H1 (cell line): ENCODE data around the gene TMEM156. TPM values are rescaled to one million over a fixed set of nuclear protein-coding genes. Genes with fewer than 3 reads are reported as not detected.

Source experiments
- CTCF ChIA-PET: fragments of 300-600 bp; sonication (Branson Sonifier 250); formaldehyde crosslinking; loops from one replicate; lab custom pipeline; 2021; ENCODE audit not compliant: partially characterized antibody; lab: Charles Lee
- POLR2A ChIA-PET: fragments of 300-600 bp; sonication (Branson Sonifier 250); formaldehyde crosslinking; loops from one replicate; lab custom pipeline; 2021; ENCODE audit warnings: inconsistent platforms; ENCODE audit not compliant: partially characterized antibody; lab: Charles Lee
- DNase-seq, 2 experiments: peaks; one replicate each; pipeline versions ENCODE4 v3.0.0 to v3.0.0-alpha.2; 2010 to 2022; ENCODE audit warnings: low spot score in 2 of 2, low read depth in 1 of 2, mixed read lengths in 1 of 2
- FAIRE-seq: peaks from 2 replicates; lab custom pipeline; 2011; peaks lifted over from hg19 to GRCh38; lab: Jason Lieb, UNC
- H2AFZ ChIP-seq: 2 replicates; pipeline ENCODE4 v1.8.1; 2012; ENCODE audit warnings: low read length, inconsistent platforms
- H2AK5ac ChIP-seq: 2 replicates; pipeline ENCODE4 v1.6.1; 2013; ENCODE audit warnings: low read depth, low read length
- H2BK120ac ChIP-seq: replicated peaks from 2 replicates; pipeline ENCODE3; 2013; ENCODE audit warnings: low read depth, low read length, inconsistent platforms
- H2BK12ac ChIP-seq: 2 replicates; pipeline ENCODE4 v1.6.1; 2013; ENCODE audit warnings: low read depth, low read length
- H2BK15ac ChIP-seq: 2 replicates; pipeline ENCODE4 v1.6.1; 2013; ENCODE audit warnings: low read length
- H2BK20ac ChIP-seq: 2 replicates; pipeline ENCODE4 v1.6.1; 2013; ENCODE audit warnings: low read length
- H2BK5ac ChIP-seq: 2 replicates; pipeline ENCODE4 v1.6.1; 2013; ENCODE audit warnings: low read depth, low read length
- H3K14ac ChIP-seq: 2 replicates; pipeline ENCODE4 v1.6.1; 2013; ENCODE audit warnings: inconsistent platforms; ENCODE audit not compliant: insufficient read length
- H3K18ac ChIP-seq: 2 replicates; pipeline ENCODE4 v1.6.1; 2013; ENCODE audit warnings: low read length; ENCODE audit errors: extremely low read depth
- H3K23ac ChIP-seq: 2 replicates; pipeline ENCODE4 v1.6.1; 2013; ENCODE audit warnings: inconsistent platforms; ENCODE audit not compliant: insufficient read length
- H3K23me2 ChIP-seq: 2 replicates; pipeline ENCODE4 v1.6.1; 2013; ENCODE audit warnings: low read depth, low read length
- H3K27ac ChIP-seq: 2 replicates; pipeline ENCODE4 v1.6.1; 2011; ENCODE audit warnings: low read depth, low read length, inconsistent platforms
- H3K27me3 ChIP-seq, 4 experiments: replicated peaks in 1 of 4; 1 replicate in 1 of 4; 2 replicates in 3 of 4; pipeline versions ENCODE4 v1.6.1 to v1.8.1; 2011 to 2013; ENCODE audit warnings: low read length in 3 of 4, mild to moderate bottlenecking in 3 of 4, inconsistent platforms in 2 of 4, mixed read lengths in 2 of 4, moderate library complexity in 1 of 4; ENCODE audit not compliant: control insufficient read depth in 3 of 4, insufficient read depth in 3 of 4; ENCODE audit errors: extremely low read depth in 1 of 4
- H3K36me3 ChIP-seq, 4 experiments: 2 replicates each; pipeline versions ENCODE4 v1.6.1 to v1.8.1; 2011 to 2013; ENCODE audit warnings: mild to moderate bottlenecking in 4 of 4, low read length in 3 of 4, moderate library complexity in 2 of 4, control low read depth in 1 of 4, inconsistent platforms in 1 of 4; ENCODE audit not compliant: insufficient read depth in 4 of 4, control insufficient read depth in 2 of 4
- H3K4ac ChIP-seq: replicated peaks from 2 replicates; pipeline ENCODE3; 2013; ENCODE audit warnings: low read length, low read depth, mixed read lengths, inconsistent platforms; ENCODE audit not compliant: insufficient read length
- H3K4me1 ChIP-seq, 4 experiments: replicated peaks in 1 of 4; 1 replicate in 1 of 4; 2 replicates in 3 of 4; pipeline versions ENCODE4 v1.6.1 to v1.8.1; 2011 to 2013; ENCODE audit warnings: low read length in 3 of 4, inconsistent platforms in 2 of 4, mixed read lengths in 1 of 4; ENCODE audit not compliant: insufficient read depth in 4 of 4, control insufficient read depth in 3 of 4
- H3K4me2 ChIP-seq, 2 experiments: 2 replicates each; pipeline versions ENCODE4 v1.6.1 to v1.8.1; 2011 to 2013; ENCODE audit warnings: low read depth in 2 of 2, low read length in 2 of 2, control low read depth in 1 of 2, inconsistent platforms in 1 of 2, mild to moderate bottlenecking in 1 of 2; ENCODE audit not compliant: insufficient read depth in 1 of 2
- H3K4me3 ChIP-seq, 4 experiments: fragments of 200-600, 300-600 bp in 1 of 4; sonication (generic), shearing (Covaris generic), sonication (Bioruptor Twin) in 1 of 4; 2 replicates each; pipeline versions ENCODE4 v1.5.1 to v1.8.1; 2011 to 2016; ENCODE audit warnings: low read length in 4 of 4, low read depth in 3 of 4, control low read depth in 2 of 4, inconsistent platforms in 2 of 4, mild to moderate bottlenecking in 2 of 4, mixed read lengths in 1 of 4, moderate library complexity in 1 of 4; ENCODE audit not compliant: insufficient read depth in 2 of 4; ENCODE audit errors: extremely low read depth in 1 of 4
- H3K56ac ChIP-seq: replicated peaks from 2 replicates; pipeline ENCODE3; 2013; ENCODE audit warnings: low read depth, mild to moderate bottlenecking, mixed read lengths, low read length, inconsistent platforms; ENCODE audit not compliant: insufficient read length
- H3K79me1 ChIP-seq: 2 replicates; pipeline ENCODE4 v1.6.1; 2013; ENCODE audit warnings: low read depth, low read length, control low read depth
- H3K79me2 ChIP-seq, 2 experiments: 2 replicates each; pipeline versions ENCODE4 v1.6.1 to v1.8.1; 2012 to 2013; ENCODE audit warnings: low read length in 2 of 2, mild to moderate bottlenecking in 2 of 2, inconsistent platforms in 1 of 2; ENCODE audit not compliant: insufficient read depth in 2 of 2, control insufficient read depth in 1 of 2
- H3K9ac ChIP-seq, 4 experiments: replicated peaks in 1 of 4; 1 replicate in 1 of 4; 2 replicates in 3 of 4; pipeline versions ENCODE4 v1.6.1 to v1.8.1; 2011 to 2013; ENCODE audit warnings: low read depth in 3 of 4, low read length in 3 of 4, control low read depth in 2 of 4, mild to moderate bottlenecking in 2 of 4, moderate library complexity in 2 of 4, inconsistent platforms in 1 of 4; ENCODE audit errors: extremely low read depth in 1 of 4
- H3K9me3 ChIP-seq, 2 experiments: 2 replicates each; pipeline versions ENCODE4 v1.6.1 to v1.8.1; 2012 to 2013; ENCODE audit warnings: mild to moderate bottlenecking in 2 of 2, moderate library complexity in 2 of 2, control low read depth in 1 of 2, inconsistent platforms in 1 of 2, low read depth in 1 of 2, low read length in 1 of 2, mixed read lengths in 1 of 2; ENCODE audit not compliant: insufficient read depth in 2 of 2
- H4K20me1 ChIP-seq, 2 experiments: replicated peaks in 1 of 2; 2 replicates each; pipeline versions ENCODE3 to v1.8.1; 2011 to 2013; ENCODE audit warnings: inconsistent platforms in 2 of 2, low read length in 2 of 2, mild to moderate bottlenecking in 1 of 2; ENCODE audit not compliant: insufficient read depth in 2 of 2, control insufficient read depth in 1 of 2
- H4K5ac ChIP-seq: 2 replicates; pipeline ENCODE4 v1.6.1; 2013; ENCODE audit warnings: low read length, low read depth, mixed read lengths, inconsistent platforms; ENCODE audit not compliant: insufficient read length
- H4K8ac ChIP-seq: 2 replicates; pipeline ENCODE4 v1.8.0; 2013; ENCODE audit warnings: mild to moderate bottlenecking, moderate library complexity, low read length, inconsistent platforms; ENCODE audit not compliant: insufficient read depth; ENCODE audit errors: extremely low read depth
- H4K91ac ChIP-seq: replicated peaks from 2 replicates; pipeline ENCODE3; 2013; ENCODE audit warnings: low read length, mixed read lengths, inconsistent platforms; ENCODE audit not compliant: insufficient read length
- BRCA1 ChIP-seq: IDR thresholded peaks from 2 replicates; pipeline ENCODE4 v1.6.1; 2012; ENCODE audit warnings: low read depth, low read length, improper control_type of control experiment
- CEBPB ChIP-seq: IDR thresholded peaks from 2 replicates; pipeline ENCODE4 v1.6.1; 2012; ENCODE audit warnings: low read depth, low read length
- EP300 ChIP-seq, 2 experiments: IDR thresholded peaks; 1 replicate in 1 of 2; 2 replicates in 1 of 2; pipeline ENCODE4 v1.6.1; 2011 to 2012; ENCODE audit warnings: low read depth in 2 of 2, low read length in 2 of 2, mild to moderate bottlenecking in 2 of 2, borderline replicate concordance in 1 of 2, inconsistent platforms in 1 of 2, moderate library complexity in 1 of 2
- KDM4A ChIP-seq: IDR thresholded peaks from one replicate; pipeline ENCODE4 v1.7.1; 2012; ENCODE audit warnings: low read depth, mild to moderate bottlenecking, moderate library complexity, low read length, inconsistent platforms; ENCODE audit not compliant: severe bottlenecking
- MAFK ChIP-seq: IDR thresholded peaks from 2 replicates; pipeline ENCODE4 v1.6.1; 2012; ENCODE audit warnings: low read depth, mild to moderate bottlenecking, improper control_type of control experiment, low read length
- RAD21 ChIP-seq, 2 experiments: IDR thresholded peaks in 1 of 2; conservative IDR thresholded peaks in 1 of 2; 2 replicates each; pipeline ENCODE4 v1.6.1; 2011; ENCODE audit warnings: low read depth in 2 of 2, low read length in 2 of 2, improper control_type of control experiment in 1 of 2, inconsistent platforms in 1 of 2, mild to moderate bottlenecking in 1 of 2, moderate library complexity in 1 of 2
- RNF2 ChIP-seq: fragments of 200-900, 300-1000 bp; sonication (generic); IDR thresholded peaks from 2 replicates; pipeline ENCODE4 v1.7.1; 2016; ENCODE audit warnings: borderline replicate concordance, low read depth, mild to moderate bottlenecking, antibody characterized with exemption, low read length; ENCODE audit not compliant: poor library complexity, severe bottlenecking; ENCODE audit errors: missing control alignments
- SAP30 ChIP-seq: fragments of 300-600 bp; sonication (generic); IDR thresholded peaks from 2 replicates; pipeline ENCODE4 v1.7.1; 2012; ENCODE audit warnings: low read length, moderate library complexity, mild to moderate bottlenecking, inconsistent platforms; ENCODE audit not compliant: insufficient read depth, insufficient replicate concordance
- SP4 ChIP-seq: IDR thresholded peaks from 2 replicates; pipeline ENCODE4 v1.6.1; 2012; ENCODE audit warnings: low read length, inconsistent platforms
- TBP ChIP-seq: IDR thresholded peaks from 2 replicates; pipeline ENCODE4 v1.6.1; 2011; ENCODE audit warnings: low read depth, low read length, improper control_type of control experiment
- TCF12 ChIP-seq: IDR thresholded peaks from 2 replicates; pipeline ENCODE4 v1.6.1; 2011; ENCODE audit warnings: low read depth, mild to moderate bottlenecking, low read length
- WGBS, 2 experiments: shearing (Covaris generic) in 1 of 2; methylation state at CpG; one replicate each; pipeline versions ENCODE4 v1.1.6 to v1.1.7; 2013 to 2015; ENCODE audit warnings: low lambda C conversion rate in 2 of 2, mixed read lengths in 2 of 2, inconsistent platforms in 1 of 2, low coverage in 1 of 2, missing lambda C conversion rate in 1 of 2; ENCODE audit not compliant: insufficient replicate concordance in 2 of 2, insufficient coverage in 1 of 2, insufficient read length in 1 of 2; ENCODE audit errors: extremely low coverage in 1 of 2, missing lambda C conversion rate in 1 of 2; 5-methylcytosine and 5-hydroxymethylcytosine counted together
- polyA plus RNA-seq, 7 experiments: library from polyadenylated mRNA; depleted of rRNA in 3 of 7; stranded (reverse) in 5 of 7; unstranded in 2 of 7; fragments of >200 nt in 5 of 7; fragments of 200-250 nt in 2 of 7; gene quantifications; 1 replicate in 5 of 7; 2 replicates in 1 of 7; 4 replicates in 1 of 7; pipeline versions ENCODE4 v1.2.1 to v1.2.3, GENCODE V29; 2011 to 2013; ENCODE audit warnings: missing spikeins in 2 of 7, mixed read lengths in 2 of 7
- total RNA-seq: library from RNA; stranded (reverse); fragmentation: NEBNext Ultra II Directional; extraction: Animal tissue kit (Norgen Biotek cat#: 25700); gene quantifications from 2 replicates; pipeline ENCODE4 v1.2.1, GENCODE V29; 2021

The TMEM156 gene
- total and polyA plus RNA-seq, 2 of the 8 experiments (the other 6 are each of a cell fraction or from before 2014, with no cell fraction given), result not detected

DNA sequence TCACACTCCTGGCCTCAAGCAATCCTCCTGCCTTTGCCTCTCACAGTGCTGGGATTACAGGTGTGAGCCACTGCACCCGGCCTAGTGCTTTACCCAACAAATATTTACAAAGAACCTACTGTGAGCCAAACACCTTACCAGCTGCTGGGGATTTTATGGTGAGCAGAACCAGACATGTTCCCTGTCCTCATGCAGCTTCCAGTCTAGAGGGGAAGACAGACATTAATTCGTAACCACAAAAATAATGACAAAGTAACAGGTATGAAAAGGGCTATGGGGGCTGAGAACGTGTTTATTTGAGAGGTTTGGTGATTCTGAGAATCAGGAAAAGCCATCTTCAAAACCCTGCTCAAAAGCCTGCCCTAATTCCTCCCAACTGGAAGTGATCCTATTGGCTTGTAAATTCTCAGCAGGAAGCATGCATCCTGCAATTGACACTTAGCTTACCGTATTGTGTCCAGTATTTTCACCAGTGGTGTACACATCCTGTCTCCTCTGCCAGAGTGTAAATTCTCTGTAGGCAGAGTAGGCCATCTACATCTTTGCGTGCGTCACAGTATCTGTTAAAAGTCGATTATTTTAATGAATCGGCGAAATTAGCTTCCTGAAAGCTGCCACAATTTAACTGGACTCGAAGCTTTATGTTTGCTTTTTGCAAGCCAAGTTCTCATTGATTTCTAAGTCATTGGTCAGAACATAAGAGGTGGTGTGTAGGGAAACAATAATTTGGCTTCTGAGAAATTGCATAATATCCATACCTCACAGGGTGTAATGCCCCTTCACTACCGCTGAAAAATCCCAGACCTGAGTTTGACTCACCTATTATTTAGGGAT lies 67.0 kb downstream of the TMEM156 start:
- Histone ChIP-seq H2BK15ac (no peak overlapping the region), H3K36me3 (no peaks in the 10 kb centered on the region), H4K91ac (no peak overlapping the region), H3K4me3 (no peak overlapping the region), H2BK12ac (no peak overlapping the region), H3K27ac (no peak overlapping the region), H3K4me2 (no peak overlapping the region), H2BK20ac (no peak overlapping the region), H2AK5ac (no peak overlapping the region), H3K79me1 (no peaks in the 10 kb centered on the region), H3K27me3 (no peaks in the 10 kb centered on the region; a peak in 1 of 7 replicates), H3K4me1 (peaks cover 0 to 3% (median 0%) of the 10 kb centered on the region in 4 experiments; a peak in 1 of 7 replicates), H3K23ac (no peak overlapping the region), H3K56ac (no peak overlapping the region), H2AFZ (no peak overlapping the region), H3K4ac (no peak overlapping the region), H3K9ac (no peak overlapping the region), H3K23me2 (no peaks in the 10 kb centered on the region; the same call in 1 of the 2 replicates), H4K5ac (no peak overlapping the region), H2BK120ac (no peak overlapping the region), H3K14ac (no peak overlapping the region), H4K20me1 (no peaks in the 10 kb centered on the region), H2BK5ac (no peak overlapping the region), H4K8ac (no peak overlapping the region), H3K9me3 (no peaks in the 10 kb centered on the region), H3K18ac (no peak overlapping the region), H3K79me2 (no peaks in the 10 kb centered on the region)
- ChIA-PET POLR2A (no interaction called here), CTCF (interaction anchor here (0.6 to 1.2 kb wide), 4 partner anchors 12 to 170 kb away, joined by 3 to 4 read pairs (median 3); no protein-coding TSS in a partner anchor)
- FAIRE-seq (no peak), DNase-seq (no peak)
- 86% methylated on average over 11 of the region's 11 CpGs; no CpG with 5 or more reads in 1 of the 2 experiments for WGBS, 2 experiments
- TF ChIP-seq CEBPB, result no peak
- TF ChIP-seq TCF12, result no peak
- TF ChIP-seq RNF2, result no peak
- TF ChIP-seq TBP, result no peak
- TF ChIP-seq BRCA1, result no peak
- TF ChIP-seq SP4, result no peak
- TF ChIP-seq KDM4A, result no peak
- TF ChIP-seq RAD21 (IDR thresholded peaks at IDR 0.05 in 1 of 2, conservative IDR thresholded peaks at IDR 0.05 in 1 of 2; ENCODE audit: low read depth in 2 of 2, low read length in 2 of 2), result no peak
- no peak for TF ChIP-seq EP300 (IDR thresholded peaks at IDR 0.05; ENCODE audit: borderline replicate concordance in 1 of 2, low read depth in 2 of 2, low read length in 2 of 2)
- TF ChIP-seq SAP30, result no peak
- no peak for TF ChIP-seq MAFK
